ENCODE data around the gene TMEM33. TPM values are rescaled to one million over a fixed set of nuclear protein-coding genes. Genes with fewer than 3 reads are reported as not detected.

Gene TMEM33
- total RNA-seq, 2 experiments from 2014 or later, result 49.2 to 49.4 TPM

DNA sequence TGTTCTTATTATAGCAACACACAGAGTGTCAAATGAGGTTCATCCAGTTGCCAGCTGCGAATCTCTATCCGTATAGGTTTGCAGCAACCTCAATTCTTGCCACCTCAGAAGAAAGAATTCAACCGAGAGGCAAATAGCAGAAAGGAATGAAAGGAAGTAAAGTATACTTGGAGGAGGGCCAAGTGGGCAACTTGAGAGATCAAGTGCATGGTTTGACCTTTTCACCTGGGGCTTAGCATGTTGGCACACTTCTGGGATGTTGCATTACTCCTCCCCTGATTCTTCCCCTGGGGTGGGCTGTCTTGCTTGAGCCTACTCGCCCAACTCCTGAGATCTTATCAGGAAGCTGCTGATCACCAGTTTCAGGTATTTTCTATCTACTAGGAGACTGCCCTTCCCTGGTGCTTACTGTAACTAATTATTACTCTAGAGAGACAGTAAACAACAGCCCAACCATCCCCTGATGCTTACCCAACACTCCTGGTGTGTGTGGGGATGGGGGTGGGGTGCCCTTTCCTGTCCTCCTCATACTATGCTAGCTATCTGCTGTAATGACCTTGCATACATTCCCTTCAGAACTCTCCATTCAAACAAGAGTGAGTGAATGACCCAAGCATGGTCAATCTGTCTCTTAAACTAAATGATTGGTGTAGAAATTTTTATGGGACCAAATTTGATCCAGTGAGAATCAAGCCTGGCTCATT is 7.3 kb upstream of the TMEM33 start:
- CTCF ChIA-PET, result no interaction called here
- H3K27me3 Mint-ChIP-seq, result peaks cover 2% of the 10 kb centered on the region
- no peak overlapping the region for H3K4me3 Mint-ChIP-seq
- POLR2A ChIA-PET, result interaction anchor here (1.3 kb wide), 1 partner anchor 15 kb away, joined by 3 read pairs; no protein-coding TSS in a partner anchor
- peaks cover 5% of the 10 kb centered on the region for H3K4me1 Mint-ChIP-seq (ENCODE audit: low read depth)
- DNase-seq (no peak), ATAC-seq (no peak)
- intact Hi-C loops (cut with micrococcal nuclease), result no loop called here
- no peaks in the 10 kb centered on the region for H3K9me3 Mint-ChIP-seq
- no peaks in the 10 kb centered on the region for H3K36me3 Mint-ChIP-seq (ENCODE audit: low read depth)
- TF ChIP-seq, protein P1, sequence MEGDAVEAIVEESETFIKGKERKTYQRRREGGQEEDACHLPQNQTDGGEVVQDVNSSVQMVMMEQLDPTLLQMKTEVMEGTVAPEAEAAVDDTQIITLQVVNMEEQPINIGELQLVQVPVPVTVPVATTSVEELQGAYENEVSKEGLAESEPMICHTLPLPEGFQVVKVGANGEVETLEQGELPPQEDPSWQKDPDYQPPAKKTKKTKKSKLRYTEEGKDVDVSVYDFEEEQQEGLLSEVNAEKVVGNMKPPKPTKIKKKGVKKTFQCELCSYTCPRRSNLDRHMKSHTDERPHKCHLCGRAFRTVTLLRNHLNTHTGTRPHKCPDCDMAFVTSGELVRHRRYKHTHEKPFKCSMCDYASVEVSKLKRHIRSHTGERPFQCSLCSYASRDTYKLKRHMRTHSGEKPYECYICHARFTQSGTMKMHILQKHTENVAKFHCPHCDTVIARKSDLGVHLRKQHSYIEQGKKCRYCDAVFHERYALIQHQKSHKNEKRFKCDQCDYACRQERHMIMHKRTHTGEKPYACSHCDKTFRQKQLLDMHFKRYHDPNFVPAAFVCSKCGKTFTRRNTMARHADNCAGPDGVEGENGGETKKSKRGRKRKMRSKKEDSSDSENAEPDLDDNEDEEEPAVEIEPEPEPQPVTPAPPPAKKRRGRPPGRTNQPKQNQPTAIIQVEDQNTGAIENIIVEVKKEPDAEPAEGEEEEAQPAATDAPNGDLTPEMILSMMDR (IDR thresholded peaks at IDR 0.05), result no peak
- H3K27ac Mint-ChIP-seq, result no peak overlapping the region

DNA sequence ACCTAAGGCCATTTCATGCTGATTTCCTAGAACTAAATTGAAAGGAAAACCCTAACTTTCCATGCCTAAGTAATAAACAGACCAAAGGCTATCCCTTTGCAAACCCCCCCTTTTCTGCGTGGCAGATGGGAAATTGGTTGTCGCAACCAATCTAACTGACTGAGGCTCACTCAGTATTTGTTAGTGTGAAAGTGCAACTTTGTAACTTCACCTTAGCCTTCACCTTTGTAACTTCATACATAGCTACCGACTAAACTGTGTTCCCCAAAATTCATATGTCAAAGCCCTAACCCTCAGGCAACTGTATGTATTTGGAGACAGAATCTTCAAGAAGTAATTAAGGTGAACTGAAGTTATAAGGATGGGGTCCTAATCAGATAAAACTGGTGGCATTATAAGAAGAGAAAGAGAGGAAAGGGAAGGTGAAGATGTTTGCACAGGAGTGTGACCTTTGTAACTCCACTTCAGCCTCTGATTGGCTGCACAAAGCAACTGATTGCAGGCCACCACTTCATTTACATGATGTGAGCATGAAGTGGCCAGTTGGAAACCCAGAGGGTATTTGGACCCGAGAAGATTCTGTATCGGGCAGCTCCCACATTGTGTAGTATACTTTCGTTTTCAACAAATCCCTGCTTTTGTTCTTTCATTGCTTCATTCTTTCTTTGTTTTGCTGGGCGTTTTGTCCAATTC is 4.9 kb upstream of the TMEM33 start:
- POLR2A ChIA-PET, result no interaction called here
- TF ChIP-seq, protein P1 (IDR thresholded peaks at IDR 0.05), result no peak

DNA sequence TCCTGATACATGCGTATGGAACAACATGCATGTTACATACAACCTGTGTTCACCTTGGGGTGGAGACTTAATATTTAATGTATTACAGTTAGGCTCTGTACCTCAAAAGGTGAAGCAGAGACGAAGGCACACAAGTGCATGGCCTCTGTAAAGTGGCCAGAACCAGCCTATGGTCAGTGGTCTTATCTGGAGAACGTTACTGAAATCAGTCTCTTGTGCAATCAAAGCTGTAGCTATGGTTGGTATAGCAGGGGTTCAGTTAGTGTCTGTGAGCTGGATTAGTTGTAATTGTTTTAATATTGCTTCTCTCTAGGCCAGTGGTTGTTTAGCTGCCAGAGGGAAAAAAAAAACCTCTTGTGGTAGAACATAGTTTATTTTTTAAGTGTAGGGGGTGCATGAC is 2.2 kb upstream of the TMEM33 start:
- H3K9me3 Mint-ChIP-seq, result no peaks in the 10 kb centered on the region
- no peaks in the 10 kb centered on the region for H3K27me3 Mint-ChIP-seq
- DNase-seq, result no peak
- peaks cover 19% of the 10 kb centered on the region for H3K36me3 Mint-ChIP-seq (ENCODE audit: low read depth)
- no peak for ATAC-seq
- no peak overlapping the region for H3K4me3 Mint-ChIP-seq
- intact Hi-C loops (cut with micrococcal nuclease), result no loop called here
- ChIA-PET POLR2A (no interaction called here), CTCF (no interaction called here)
- peaks cover 24% of the 10 kb centered on the region for H3K4me1 Mint-ChIP-seq (ENCODE audit: low read depth)
- H3K27ac Mint-ChIP-seq, result no peak overlapping the region
- TF ChIP-seq, protein P1 (IDR thresholded peaks at IDR 0.05), result no peak

More for the DNA sequence above, 4.9 kb upstream of the TMEM33 start:
- Mint-ChIP-seq H3K36me3 (ENCODE audit: low read depth) (peaks cover under 1% of the 10 kb centered on the region), H3K9me3 (no peaks in the 10 kb centered on the region), H3K27me3 (no peaks in the 10 kb centered on the region), H3K27ac (no peak overlapping the region), H3K4me3 (no peak overlapping the region), H3K4me1 (ENCODE audit: low read depth) (peaks cover 12% of the 10 kb centered on the region)
- ATAC-seq (no peak), DNase-seq (no peak)
- CTCF ChIA-PET, result interaction anchor here (1.2 kb wide), 1 partner anchor 47 kb away, joined by 3 read pairs; no protein-coding TSS in a partner anchor
- intact Hi-C loops (cut with micrococcal nuclease), result no loop called here

DNA sequence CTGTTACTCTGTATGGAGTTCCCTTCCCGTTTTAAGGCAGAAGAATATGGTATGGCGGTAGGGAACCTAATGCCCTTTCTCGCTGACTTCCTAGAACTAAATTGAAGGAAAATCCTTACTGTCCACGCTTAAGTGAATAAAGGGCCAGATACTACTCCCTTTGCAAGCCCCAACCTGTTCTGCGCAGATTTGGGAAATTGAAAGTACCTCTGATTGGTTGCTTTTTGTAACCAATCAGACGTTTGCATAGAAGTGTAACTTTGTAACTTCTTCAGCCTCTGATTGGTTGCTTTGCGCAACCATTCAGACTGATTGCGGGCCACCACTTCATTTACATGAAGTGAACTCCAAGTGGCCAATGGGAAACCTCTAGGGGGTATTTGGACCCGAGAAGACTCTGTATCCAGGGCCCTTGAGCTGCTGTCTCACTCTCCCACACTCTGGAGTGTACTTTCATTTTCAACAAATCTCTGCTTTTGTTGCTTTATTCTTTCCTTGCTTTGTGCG is 1.2 kb upstream of the TMEM33 start:
- ChIA-PET POLR2A (no interaction called here), CTCF (no interaction called here)
- no peak for ATAC-seq
- DNase-seq, result no peak
- intact Hi-C loops (cut with micrococcal nuclease), result no loop called here
- peak overlapping the region; percentile 95 for H3K27ac Mint-ChIP-seq
- peaks cover 27% of the 10 kb centered on the region for H3K36me3 Mint-ChIP-seq (ENCODE audit: low read depth)
- H3K27me3 Mint-ChIP-seq, result no peaks in the 10 kb centered on the region
- H3K4me1 Mint-ChIP-seq (ENCODE audit: low read depth), result peaks cover 32% of the 10 kb centered on the region
- TF ChIP-seq, protein P1 (IDR thresholded peaks at IDR 0.05), result no peak
- no peaks in the 10 kb centered on the region for H3K9me3 Mint-ChIP-seq
- H3K4me3 Mint-ChIP-seq, result peak overlapping the region; percentile 97

DNA sequence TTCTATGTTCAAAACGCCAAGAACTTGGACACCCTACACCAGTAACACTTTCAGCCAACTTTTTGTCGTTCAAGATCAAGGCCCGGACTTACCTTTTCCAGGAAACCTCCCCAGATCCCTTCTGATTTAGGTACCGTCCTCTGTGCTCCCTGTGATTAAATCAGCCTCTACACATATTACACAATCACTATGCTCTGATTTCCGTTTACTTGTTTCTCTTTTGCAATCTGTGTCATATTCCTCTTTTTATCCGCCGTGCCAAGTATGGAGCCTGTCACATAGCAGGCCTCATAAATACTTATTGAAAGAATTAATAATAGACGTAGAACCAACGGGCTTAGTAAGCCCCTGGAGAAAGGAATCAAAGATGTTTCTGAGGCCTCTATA is 722 bp upstream of the TMEM33 start:
- POLR2A ChIA-PET, result interaction anchor here (0.6 kb wide), 1 partner anchor 696 kb away, joined by 3 read pairs; no protein-coding TSS in a partner anchor
- intact Hi-C loops (cut with micrococcal nuclease), result no loop called here
- peaks cover 34% of the 10 kb centered on the region for H3K4me1 Mint-ChIP-seq (ENCODE audit: low read depth)
- CTCF ChIA-PET, result no interaction called here
- peak overlapping the region; percentile 95 for H3K27ac Mint-ChIP-seq
- no peak for ATAC-seq
- no peak for DNase-seq
- H3K4me3 Mint-ChIP-seq, result peak overlapping the region; percentile 97
- H3K27me3 Mint-ChIP-seq, result no peaks in the 10 kb centered on the region
- TF ChIP-seq, protein P1 (IDR thresholded peaks at IDR 0.05), result no peak
- H3K36me3 Mint-ChIP-seq (ENCODE audit: low read depth), result peaks cover 31% of the 10 kb centered on the region
- H3K9me3 Mint-ChIP-seq, result no peaks in the 10 kb centered on the region

Data from activated CD8-positive, alpha-beta T cell treated with anti-CD3 and anti-CD28 coated beads for 36 hours (primary cell).